GM18499 (cell line): ENCODE measurements around the gene ZCCHC2.

Experiments used
- ATAC-seq: cut with Tn5 transposase; IDR thresholded peaks from one replicate; pipeline ENCODE4 v1.9.1; 2021; ENCODE audit warnings: moderate number of reproducible peaks; ENCODE audit not compliant: insufficient read depth, unreplicated experiment

Gene ZCCHC2

DNA sequence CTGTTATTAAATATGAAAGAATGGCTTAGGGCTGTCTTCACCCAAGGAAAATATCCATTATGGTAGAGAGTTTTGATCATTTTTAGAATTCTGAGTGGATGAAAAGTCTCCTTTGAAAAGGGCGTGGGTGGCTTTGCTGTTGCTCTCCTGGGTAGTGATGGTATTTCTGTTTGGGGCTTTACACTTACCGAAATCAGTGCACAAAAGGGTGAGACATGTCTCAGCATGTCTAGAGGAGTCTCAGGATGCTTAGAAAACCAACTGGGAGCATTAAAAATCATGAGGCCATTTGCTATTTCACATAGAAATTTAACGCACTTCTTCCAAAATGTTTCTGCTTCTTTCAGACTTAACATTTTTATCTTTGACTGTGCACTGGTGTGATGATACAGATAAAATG, 49.6 kb downstream of the ZCCHC2 start:
- no peak for ATAC-seq

DNA sequence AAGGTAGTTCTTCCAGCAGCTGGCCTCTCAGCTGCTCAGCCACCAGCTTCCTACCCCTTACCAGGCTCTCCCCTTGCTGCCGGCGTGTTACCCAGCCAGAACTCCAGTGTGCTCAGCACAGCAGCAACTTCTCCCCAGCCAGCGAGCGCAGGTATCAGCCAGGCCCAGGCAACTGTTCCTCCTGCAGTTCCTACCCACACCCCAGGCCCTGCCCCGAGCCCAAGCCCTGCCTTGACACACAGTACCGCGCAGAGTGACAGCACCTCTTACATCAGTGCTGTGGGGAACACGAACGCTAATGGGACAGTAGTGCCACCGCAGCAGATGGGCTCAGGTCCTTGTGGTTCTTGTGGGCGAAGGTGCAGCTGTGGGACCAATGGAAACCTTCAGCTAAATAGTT, 52.0 kb downstream of the ZCCHC2 start:
- no peak for ATAC-seq

DNA sequence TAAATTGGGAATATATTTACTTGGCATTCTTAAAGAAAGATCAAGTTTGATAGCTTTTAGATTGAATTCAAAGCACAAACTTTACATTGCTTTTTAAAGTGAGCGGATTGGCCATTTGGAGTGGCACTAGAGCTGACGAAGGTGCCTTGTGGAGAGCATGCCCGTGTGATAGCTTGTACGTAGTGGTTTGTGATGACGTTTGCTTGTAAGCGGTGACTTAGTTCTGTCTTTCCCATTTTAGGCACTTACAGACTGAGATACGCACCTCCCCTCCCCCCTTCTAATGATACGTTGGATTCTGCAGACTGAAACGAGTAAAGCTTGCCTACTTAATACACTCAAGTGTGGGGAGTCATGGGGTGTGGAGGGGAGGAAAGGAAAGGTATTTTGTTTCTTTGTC, 53.4 kb downstream of the ZCCHC2 start:
- no peak for ATAC-seq

DNA sequence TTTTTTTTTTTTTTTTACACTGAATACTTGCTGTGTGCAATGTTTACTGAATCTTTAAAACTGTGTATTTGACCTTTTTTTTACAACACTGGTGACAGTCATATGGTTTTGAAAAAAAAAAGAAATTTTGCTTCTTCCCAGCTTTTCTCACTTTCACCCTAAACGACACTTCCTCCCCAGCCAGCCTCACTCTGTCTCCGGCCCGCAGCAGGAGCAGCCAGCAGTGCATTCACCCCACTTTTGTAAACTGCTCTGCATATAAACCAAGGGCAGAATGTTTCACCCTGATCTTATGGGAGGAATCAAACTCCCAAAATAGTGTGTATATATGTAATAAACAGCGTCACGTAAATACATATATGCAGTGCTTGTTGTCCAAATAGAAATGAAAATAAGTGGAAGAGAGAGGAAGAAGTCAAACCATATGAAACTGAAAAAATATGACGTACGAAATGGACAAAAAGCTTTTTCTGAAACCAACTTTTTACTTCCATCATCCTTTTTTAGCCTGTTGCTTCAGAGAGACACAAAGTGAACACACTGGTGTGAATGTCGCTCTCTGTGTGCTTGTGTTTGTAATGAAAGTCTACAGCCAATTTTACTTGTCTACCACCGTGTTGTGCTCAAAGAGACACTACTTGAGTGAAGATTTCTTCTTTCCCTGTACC, 54.2 kb downstream of the ZCCHC2 start:
- no peak for ATAC-seq

DNA sequence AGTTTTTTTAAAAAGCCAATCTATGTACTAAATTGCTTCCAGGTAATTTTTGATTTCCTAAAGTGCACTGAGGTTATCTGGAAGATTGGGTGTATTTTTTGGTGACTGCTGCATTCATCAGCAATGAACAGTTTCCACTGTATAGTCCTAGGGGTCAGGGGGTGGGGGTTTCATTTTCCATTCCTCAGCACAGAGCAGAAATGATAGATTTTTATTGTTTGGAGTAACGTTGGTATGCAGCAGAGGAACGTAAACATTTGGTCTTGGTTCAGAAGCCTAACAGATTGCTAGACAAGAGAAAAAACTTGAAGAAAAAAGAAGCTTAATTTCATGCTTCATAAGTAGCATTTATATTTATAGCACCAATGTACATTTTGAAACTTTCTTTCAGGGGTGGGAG, 54.9 kb downstream of the ZCCHC2 start:
- ATAC-seq, result no peak

DNA sequence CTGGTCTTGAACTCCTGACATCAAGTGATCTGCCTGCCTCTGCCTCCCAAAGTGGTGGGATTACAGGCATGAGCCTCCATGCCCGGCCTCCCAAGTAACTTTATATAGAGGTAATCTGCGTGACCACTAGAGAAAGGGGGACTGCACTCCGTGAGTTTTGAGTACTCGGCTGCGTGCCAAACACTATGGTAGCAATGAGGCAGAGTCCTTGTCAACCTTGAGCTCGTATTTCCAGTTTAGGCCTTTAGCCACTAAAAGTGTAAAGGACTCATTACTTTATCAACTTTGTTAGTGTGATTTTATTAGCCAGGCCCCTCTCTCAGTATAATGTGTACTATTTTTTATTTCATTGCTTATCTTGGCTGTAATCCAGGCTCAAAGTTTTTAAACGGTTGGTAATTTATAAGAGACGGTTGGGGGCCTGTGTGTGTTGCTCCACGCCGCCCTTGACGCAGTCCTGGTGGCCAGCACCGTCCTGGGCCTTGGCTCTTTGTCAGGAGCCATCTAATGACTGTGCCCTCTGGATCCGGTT, 56.2 kb downstream of the ZCCHC2 start:
- ATAC-seq, result no peak

DNA sequence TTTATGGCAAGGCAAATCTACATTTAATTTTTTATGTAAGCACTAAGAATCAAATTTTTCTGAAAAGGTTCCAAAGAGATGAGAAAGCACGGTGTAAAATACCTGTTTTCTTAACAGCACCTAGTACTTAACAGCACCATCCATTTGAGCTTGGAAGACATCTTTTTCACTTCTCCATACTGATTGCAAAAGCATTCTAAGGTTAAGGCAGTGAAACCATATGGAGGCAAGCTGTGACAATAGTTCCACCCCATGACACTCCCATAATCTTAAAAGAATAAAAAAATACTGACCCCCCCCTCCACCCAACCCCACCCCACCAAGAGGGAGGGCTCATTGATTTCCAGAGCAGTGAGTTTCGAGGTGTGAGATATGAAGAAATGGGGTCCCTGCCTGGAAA, 60.6 kb downstream of the ZCCHC2 start:
- no peak for ATAC-seq

DNA sequence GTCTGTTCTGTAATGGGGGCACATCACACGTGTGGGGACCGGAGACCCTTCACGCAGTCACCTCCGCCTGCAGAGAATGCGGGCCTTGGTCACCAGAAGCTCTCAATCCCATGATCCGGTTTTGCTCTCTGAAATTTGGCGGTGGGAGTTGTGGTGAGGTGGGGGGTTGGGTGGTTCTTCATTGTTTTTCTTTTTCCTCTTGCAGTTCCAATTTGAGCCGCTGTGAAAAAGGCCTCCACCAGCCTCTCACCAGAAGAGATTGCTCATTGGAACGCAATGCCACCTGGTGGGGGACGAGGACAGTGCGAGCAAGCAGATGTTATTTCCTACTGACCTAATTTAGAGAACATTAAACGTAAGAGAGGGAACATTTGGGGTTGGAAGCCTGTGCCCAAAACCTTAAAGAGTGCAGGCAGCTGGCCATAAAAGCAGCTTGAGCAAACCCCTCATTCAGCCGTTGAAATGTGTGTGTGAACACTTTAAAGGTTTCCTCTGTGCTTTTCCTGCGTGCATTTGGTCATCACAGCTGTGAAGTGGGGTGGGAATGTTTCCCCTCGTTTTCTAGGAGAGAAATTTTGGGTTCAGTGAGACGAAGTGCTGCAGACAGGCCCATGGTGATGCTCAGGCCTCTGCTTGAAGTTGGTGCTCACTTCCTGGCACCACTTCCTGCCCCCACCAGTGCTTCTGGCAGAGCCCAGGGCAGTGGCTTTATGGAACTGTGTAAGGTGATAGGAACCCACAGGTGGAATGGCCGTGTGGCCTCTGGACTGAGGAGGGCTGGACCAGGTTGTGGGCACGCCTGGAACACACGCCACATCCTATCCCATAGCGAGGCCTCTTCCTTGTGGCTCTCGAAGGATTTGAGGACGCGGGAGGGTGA, 61.7 kb downstream of the ZCCHC2 start:
- ATAC-seq, result peak; percentile 75

DNA sequence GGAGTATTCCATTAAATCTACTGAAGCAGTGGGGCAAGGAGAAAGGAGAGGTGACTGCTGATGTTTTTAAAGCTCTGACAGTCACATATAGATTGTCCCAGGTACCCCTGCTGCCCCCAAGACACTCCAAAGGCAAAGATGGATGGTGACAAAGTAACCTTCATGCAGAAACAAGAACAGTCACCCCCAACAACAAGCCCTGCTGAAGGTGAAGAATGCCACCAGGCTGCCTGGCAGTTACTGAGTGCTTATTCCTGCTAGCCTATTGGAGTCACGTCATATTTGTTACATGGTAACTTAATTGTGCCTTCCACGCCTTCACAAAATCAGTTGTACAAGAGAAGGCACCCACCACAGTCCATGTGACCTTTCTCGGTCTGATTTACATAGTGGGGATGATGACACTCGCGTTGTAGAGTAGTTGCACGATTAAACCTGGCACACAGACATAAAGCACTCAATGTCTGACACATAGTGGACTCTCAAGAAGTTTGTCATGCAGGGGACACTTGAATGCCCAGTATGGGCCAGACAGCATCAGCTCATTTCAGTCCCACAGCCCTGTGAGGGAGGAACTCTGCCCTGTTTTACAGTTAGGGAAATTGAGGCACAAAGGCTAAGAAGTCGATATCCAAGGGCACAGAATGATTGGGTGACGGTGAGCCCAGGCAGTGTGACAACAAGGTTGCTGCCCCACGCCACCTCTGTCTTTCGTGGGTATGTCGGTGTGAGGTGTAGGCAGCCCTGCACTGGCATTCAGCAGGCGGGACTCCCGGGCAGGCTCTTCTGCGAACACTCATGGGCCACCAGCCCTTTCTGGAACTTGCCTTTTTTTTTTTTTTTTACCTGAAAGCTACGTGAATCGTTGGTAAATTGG, 62.7 kb downstream of the ZCCHC2 start:
- ATAC-seq, result no peak

DNA sequence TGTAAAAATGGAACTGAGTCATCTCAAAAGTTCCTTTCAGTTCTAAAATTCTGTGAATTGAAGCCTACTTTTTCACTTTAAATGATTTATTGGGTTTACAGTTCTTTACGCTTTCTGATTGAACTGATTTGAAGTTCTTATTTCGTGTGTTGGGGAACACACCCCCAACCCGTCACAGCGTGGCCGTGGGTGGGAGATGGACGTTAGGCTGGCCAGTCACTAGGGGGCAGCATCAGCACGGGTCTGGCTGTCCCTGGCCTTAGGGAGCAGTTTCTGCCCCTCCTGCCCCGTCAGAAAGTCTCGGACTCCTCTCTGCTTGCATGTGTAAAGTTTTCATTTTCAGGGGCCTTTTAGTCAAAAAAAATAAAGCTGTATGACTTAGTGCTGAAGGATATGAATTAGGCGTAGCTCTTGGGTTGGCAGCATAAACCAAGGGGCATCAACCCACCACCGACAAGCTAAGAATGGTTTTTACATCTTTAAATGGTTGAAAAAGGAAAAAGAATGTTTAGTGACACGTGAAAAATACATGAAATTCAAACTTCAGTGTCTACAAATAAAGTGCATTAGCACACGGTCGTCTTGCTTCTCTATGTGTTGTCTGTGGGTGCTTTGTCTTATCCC, 63.4 kb downstream of the ZCCHC2 start:
- ATAC-seq, result peak; percentile 47

DNA sequence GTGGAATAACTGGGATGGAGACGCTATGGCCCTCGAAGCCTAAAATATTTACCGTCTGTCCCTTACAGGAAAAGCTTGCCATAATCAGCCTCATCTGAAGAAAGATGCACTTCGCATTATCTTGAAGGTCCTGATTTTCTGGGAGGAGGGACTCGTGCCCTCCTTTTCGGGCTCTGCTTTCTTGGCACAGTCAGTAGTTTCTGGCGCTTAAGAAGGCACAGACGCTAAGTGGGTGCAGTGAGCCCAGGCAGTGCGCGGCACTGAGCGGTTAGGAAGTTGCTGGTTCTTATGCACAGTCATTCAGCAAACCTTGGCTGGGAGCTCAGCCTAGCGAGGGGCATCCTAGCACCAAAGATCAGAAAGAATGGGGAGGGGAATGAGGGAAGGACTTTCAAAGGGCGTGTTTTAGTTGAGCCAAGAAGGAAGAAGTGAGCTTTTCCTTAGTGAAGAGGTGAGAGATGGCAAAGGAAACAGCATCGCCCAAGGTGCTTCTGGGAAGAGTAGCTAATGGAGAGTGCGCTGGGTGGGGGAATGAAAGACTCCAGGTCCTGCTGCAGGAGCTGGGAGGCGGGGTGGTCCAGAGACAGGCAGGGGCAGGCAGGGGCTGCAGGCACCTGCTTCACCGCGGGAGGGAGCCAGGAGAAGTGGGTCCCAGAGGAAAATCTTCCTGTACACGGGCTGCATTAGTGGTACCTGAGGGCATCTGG, 64.1 kb downstream of the ZCCHC2 start:
- no peak for ATAC-seq

DNA sequence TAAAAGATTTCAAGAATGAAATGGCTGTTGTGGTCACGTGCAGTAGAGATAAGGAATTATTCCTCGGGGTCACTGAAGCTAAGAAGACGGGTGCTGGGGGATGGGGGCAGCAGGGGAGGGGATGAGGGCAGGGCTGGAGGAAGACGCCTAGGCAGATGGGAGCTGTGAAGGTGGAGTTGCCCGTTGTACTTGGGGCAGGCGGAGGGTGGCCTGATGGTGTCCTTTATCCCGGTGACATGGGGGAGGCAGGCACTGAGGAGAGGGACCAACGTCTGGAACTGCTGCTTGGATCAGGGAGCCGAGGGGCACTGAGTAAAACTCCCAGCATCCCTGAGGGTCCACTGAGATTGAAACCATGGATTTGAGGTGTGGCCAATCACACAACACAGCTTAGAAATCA, 64.9 kb downstream of the ZCCHC2 start:
- no peak for ATAC-seq

DNA sequence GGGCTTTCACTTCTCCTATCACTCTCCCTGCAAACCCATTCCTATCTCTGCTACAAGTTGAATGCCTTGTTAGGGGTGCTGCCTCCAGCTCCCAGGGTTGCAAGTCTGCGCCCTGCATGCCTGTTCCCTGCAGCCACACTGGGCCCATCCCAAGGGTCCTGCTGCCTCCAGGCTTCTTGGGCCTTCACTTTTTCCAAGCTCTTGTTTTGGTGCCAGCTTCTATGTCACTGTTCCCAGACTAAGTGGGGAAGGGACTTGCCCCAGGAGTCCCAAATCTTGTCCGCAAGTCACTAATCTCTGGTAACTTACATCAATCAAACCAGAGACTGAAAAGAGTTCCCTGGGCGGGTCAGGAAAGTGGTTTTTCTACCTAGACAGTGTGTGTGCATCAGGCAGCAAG, 65.4 kb downstream of the ZCCHC2 start:
- ATAC-seq, result no peak

DNA sequence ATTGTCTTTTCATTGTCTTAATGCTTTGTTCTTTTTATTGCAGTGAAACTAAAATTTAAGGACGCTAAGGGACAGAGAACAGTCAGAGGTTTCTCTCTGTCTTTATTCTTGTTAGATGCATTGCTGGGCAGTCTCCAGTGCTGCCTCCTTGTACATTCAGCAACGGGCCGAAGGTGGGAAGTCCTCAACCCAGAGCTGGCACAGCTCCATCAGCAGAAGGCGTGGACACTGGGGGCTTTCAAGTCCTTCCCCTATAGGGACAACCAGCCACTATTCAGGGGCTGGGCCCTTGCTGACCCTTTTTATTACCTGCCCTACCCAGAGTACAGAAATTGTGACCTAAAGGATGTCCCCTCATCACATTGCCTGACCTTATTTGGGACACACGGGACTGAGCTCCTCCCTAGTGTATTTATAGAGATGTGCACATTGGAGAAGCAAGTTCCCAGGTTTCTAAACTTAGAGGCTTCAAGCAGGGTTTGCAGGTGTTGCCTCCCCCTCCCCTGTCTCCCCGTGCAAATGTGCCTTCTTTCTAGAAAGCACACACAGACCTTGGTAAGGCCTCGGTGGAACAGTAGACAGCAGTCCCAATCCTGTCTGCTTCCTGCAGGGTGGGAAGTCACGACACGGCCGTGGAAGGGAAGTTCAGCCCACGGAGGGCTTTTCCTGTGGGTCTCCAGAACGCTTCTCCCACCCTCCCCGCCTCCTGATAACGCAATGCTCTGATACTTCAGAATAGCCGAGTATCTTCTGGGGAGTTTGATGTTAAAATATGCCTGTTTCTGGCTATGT, 68.2 kb downstream of the ZCCHC2 start:
- no peak for ATAC-seq

DNA sequence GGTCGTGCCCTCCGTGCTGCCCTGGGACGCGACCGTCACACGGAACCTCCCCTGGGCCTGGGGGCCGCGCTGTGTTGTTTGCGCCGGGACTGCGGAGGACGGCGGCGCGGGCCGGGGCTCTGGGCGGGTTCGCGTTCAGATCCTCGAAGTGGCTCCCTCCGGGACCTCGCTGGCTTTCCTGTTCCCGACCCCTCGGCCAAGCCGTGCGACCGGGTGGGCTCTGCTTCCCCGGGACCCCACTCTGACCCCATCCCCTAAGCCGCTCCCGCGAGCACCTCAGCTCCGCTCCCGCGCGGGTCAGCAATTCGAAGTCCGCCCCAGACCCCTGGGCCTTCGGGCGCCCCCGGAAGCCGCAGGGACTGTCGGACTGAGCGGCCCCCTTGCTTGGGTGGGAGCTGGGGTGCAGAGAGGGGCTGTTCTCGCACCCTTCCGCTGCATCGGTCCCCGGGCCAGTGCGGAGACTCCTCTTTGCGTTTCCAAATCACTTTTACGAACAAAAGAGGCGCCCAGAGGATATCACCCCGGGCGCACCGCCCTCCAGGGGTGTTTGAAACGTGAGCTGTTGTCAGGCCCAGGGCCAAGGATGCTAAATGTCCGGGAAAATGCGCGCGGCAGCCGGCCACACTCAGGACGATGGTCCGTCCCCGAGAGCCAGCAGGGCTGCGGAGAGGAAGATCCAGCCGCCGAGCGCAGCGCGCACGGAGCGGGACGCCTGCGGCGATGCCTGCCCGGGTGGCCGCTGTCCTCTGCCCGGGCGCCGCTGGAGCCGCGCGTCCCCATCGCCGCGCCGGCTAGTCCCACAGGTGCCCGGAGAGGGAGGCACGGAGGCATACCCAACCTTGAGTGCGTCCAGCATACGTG, 73.5 kb downstream of the ZCCHC2 start:
- no peak for ATAC-seq

DNA sequence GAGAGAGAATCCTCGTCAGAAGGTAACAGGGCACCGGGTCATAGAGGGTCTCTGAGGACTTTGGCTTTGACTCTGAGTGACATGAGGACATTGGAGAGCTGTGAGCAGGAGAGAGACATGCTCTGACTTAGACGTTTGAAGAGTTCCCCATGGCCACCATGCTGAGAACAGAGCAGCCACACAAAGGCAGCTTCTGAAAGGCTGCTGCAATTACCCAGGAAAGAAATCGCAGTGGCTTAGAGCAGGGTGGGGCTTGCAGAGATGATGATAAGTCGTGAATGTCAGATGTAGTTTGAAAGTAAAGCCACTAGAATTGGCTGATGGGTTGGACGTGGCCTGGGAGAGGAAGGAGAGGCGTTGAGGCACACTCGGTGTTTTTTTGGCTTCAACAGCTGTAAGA, 79.0 kb downstream of the ZCCHC2 start:
- ATAC-seq, result no peak

DNA sequence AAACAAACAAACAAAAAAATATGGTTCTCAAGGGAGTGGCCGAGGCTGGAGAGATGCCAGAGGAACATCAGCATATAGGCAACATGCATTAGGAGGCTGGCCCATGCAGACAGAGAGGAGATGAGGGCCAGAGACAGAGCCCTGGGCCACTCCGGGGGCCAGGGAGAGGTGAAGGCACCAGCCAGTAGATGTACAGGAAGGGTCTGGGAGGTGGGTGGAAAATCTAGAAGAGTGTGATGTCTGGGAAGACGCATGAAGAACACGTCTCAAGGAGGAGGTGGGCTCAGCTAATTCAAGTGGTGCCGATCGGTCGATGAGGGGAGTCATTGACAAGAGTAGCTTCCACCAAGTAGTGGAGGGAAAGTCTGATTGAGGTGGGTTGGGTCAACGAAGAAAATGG, 79.9 kb downstream of the ZCCHC2 start:
- ATAC-seq, result no peak

DNA sequence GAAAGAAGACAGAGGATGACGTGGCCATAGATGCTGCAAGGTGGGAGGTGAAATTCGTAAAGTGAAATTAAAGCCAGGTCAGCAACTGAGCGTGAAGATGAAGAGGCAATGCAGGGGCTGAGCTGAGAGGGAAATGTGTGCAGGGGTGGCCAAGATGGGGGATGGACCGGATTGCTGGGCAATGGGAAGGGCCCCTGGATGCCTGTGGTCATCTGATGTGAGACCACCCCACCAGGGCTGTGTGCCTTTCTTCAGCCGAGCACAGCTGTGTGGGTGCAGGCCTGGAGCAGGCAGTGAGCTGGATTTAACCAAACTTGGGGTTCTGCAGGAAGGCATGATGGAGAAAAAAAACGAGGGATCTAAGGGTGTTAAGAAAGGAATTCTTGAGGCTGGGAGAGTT, 80.4 kb downstream of the ZCCHC2 start:
- ATAC-seq, result no peak
